MM.1S (cell line): Measurements from ENCODE around the gene PCYT2.

Experiments used
- EZH2 ChIP-seq: fragments of 300-600 bp; sonication (generic); optimal IDR thresholded peaks from 2 replicates; pipeline ENCODE3; 2017; ENCODE audit warnings: low read depth, mild to moderate bottlenecking, antibody characterized with exemption, low read length, mixed read lengths
- EZH2phosphoT487 ChIP-seq: fragments of 300-600 bp; sonication (generic); IDR thresholded peaks from 2 replicates; pipeline ENCODE4 v1.6.1; 2018; ENCODE audit warnings: antibody characterized with exemption, low read length
- TF ChIP-seq, protein P1 (sequence below): fragments of 300-600 bp; sonication (generic); IDR thresholded peaks from 2 replicates; pipeline ENCODE4 v1.5.1; 2016; ENCODE audit warnings: antibody characterized with exemption, low read length, mixed read lengths

DNA sequence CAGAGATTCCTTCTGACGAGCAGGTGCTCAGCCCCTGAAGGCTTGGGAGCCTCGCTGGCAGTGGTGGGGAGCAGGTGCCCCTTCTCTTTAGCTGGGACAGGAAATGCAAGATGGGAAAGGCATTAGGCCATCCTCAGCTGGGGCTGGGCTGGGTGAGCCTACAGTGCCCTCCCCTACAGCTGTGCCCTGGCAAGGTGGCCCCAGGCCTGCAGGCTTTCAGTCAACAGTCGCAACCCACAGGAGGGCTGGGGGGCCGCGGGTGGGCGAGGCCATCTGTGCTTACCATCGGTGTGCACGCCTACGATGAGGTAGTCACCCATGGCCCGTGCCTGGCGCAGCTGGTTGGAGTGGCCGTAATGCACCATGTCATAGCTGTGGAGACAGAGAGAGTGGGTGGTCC lies 2.0 kb downstream of the PCYT2 start:
- TF ChIP-seq, protein P1, sequence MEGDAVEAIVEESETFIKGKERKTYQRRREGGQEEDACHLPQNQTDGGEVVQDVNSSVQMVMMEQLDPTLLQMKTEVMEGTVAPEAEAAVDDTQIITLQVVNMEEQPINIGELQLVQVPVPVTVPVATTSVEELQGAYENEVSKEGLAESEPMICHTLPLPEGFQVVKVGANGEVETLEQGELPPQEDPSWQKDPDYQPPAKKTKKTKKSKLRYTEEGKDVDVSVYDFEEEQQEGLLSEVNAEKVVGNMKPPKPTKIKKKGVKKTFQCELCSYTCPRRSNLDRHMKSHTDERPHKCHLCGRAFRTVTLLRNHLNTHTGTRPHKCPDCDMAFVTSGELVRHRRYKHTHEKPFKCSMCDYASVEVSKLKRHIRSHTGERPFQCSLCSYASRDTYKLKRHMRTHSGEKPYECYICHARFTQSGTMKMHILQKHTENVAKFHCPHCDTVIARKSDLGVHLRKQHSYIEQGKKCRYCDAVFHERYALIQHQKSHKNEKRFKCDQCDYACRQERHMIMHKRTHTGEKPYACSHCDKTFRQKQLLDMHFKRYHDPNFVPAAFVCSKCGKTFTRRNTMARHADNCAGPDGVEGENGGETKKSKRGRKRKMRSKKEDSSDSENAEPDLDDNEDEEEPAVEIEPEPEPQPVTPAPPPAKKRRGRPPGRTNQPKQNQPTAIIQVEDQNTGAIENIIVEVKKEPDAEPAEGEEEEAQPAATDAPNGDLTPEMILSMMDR, result no peak
- TF ChIP-seq EZH2 (no peak), EZH2phosphoT487 (no peak)
